SK-N-SH treated with all-trans-retinoic acid at 6 μM for 48 hours (cell line): ENCODE results near the gene SP110.

Source experiments
- ATAC-seq: fragments of 200-7000 bp; cut with Tn5 transposase; 3 replicates; pipeline ENCODE4 v1.9.1; 2020; ENCODE audit warnings: mild to moderate bottlenecking, moderate library complexity
- ARNTL ChIP-seq: fragments of 450-650 bp; formaldehyde crosslinking; IDR thresholded peaks from 2 replicates; pipeline ENCODE4 v1.5.0; 2020; ENCODE audit warnings: low read depth, mild to moderate bottlenecking, moderate library complexity, borderline replicate concordance
- BACH2 ChIP-seq: fragments of 250-450 bp; sonication (Bioruptor Pico); IDR thresholded peaks from 2 replicates; pipeline ENCODE4 v1.9.0; 2021; ENCODE audit warnings: mild to moderate bottlenecking, borderline replicate concordance
- CSDC2 ChIP-seq: fragments of 250-450 bp; sonication (Bioruptor Pico); IDR thresholded peaks from 2 replicates; pipeline ENCODE4 v1.5.0; 2020; ENCODE audit warnings: mild to moderate bottlenecking, moderate library complexity
- ESRRG ChIP-seq: fragments of 250-450 bp; sonication (Bioruptor Pico); IDR thresholded peaks from 2 replicates; pipeline ENCODE4 v1.6.1; 2021; ENCODE audit warnings: mild to moderate bottlenecking
- GLIS3 ChIP-seq: fragments of 250-450 bp; sonication (Bioruptor Pico); IDR thresholded peaks from 2 replicates; pipeline ENCODE4 v1.5.0; 2020; ENCODE audit warnings: mild to moderate bottlenecking, moderate library complexity
- ISL1 ChIP-seq: fragments of 250-450 bp; sonication (Bioruptor Pico); IDR thresholded peaks from 2 replicates; pipeline ENCODE4 v2.1.2; 2022; ENCODE audit warnings: mild to moderate bottlenecking, moderate library complexity
- OSR1 ChIP-seq: fragments of 250-450 bp; sonication (Bioruptor Pico); IDR thresholded peaks from 2 replicates; pipeline ENCODE4 v1.8.0; 2022; ENCODE audit warnings: moderate library complexity, mild to moderate bottlenecking, inconsistent platforms
- PPARA ChIP-seq: fragments of 250-450 bp; sonication (Bioruptor Pico); IDR thresholded peaks from 2 replicates; pipeline ENCODE4 v1.5.0; 2020; ENCODE audit warnings: mild to moderate bottlenecking, borderline replicate concordance
- SNAI2 ChIP-seq: fragments of 250-450 bp; sonication (Bioruptor Pico); IDR thresholded peaks from 2 replicates; pipeline ENCODE4 v1.5.0; 2020; ENCODE audit warnings: mild to moderate bottlenecking, moderate library complexity
- TCF4 ChIP-seq: fragments of 250-450 bp; sonication (Bioruptor Pico); IDR thresholded peaks from 2 replicates; pipeline ENCODE4 v1.8.0; 2021; ENCODE audit warnings: mild to moderate bottlenecking, moderate library complexity, borderline replicate concordance
- TOX ChIP-seq: fragments of 250-450 bp; sonication (Bioruptor Pico); IDR thresholded peaks from 2 replicates; pipeline ENCODE4 v1.8.0; 2021; ENCODE audit warnings: mild to moderate bottlenecking, moderate library complexity, borderline replicate concordance
- ZC3H10 ChIP-seq: fragments of 250-450 bp; sonication (Bioruptor Pico); IDR thresholded peaks from 2 replicates; pipeline ENCODE4 v1.5.1; 2021; ENCODE audit warnings: mild to moderate bottlenecking, moderate library complexity
- ZNF565 ChIP-seq: fragments of 450-650 bp; formaldehyde crosslinking; conservative IDR thresholded peaks from 2 replicates; pipeline ENCODE4 v1.5.0; 2020; ENCODE audit warnings: low read depth, mild to moderate bottlenecking, moderate library complexity
- ZNF70 ChIP-seq: fragments of 450-650 bp; formaldehyde crosslinking; IDR thresholded peaks from 2 replicates; pipeline ENCODE4 v1.5.0; 2020; ENCODE audit warnings: mild to moderate bottlenecking, moderate library complexity
- ZNF8 ChIP-seq: fragments of 450-650 bp; formaldehyde crosslinking; IDR thresholded peaks from 2 replicates; pipeline ENCODE4 v1.5.0; 2020; ENCODE audit warnings: mild to moderate bottlenecking, moderate library complexity
- TF ChIP-seq, protein P1 (sequence below): fragments of 250-450 bp; sonication (Bioruptor Pico); IDR thresholded peaks from 2 replicates; pipeline ENCODE4 v1.5.0; 2020; ENCODE audit warnings: mild to moderate bottlenecking, moderate library complexity
- TF ChIP-seq, protein P2 (sequence below): fragments of 250-450 bp; sonication (Bioruptor Pico); IDR thresholded peaks from 2 replicates; pipeline ENCODE4 v1.8.0; 2021; ENCODE audit warnings: low read depth, mild to moderate bottlenecking, moderate library complexity, borderline replicate concordance
- TF ChIP-seq, protein P3 (sequence below): fragments of 250-450 bp; sonication (Bioruptor Pico); IDR thresholded peaks from 2 replicates; pipeline ENCODE4 v1.5.1; 2021; ENCODE audit warnings: mild to moderate bottlenecking, moderate library complexity

The SP110 gene

DNA sequence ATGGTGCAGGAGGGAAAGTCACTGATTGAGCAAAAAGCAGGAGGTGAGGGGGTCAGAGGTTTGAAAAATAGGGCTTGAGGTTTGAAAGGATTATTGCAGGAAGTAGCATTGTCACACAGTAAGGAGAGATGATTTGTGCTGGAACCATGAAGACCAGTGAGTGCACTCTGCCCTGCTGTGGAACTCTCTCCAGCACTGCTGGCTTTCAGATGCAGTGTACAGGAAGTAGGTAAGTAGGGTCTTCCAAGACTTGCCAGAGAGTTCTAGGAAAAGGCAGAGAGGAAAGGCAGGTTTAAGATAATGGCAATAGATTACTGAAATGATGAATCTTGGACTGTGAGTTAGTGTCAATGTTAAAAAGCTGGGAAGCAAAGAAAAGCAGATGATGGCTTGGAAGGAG, 11.2 kb downstream of the SP110 start:
- TF ChIP-seq TOX = no peak
- TF ChIP-seq, protein P1, sequence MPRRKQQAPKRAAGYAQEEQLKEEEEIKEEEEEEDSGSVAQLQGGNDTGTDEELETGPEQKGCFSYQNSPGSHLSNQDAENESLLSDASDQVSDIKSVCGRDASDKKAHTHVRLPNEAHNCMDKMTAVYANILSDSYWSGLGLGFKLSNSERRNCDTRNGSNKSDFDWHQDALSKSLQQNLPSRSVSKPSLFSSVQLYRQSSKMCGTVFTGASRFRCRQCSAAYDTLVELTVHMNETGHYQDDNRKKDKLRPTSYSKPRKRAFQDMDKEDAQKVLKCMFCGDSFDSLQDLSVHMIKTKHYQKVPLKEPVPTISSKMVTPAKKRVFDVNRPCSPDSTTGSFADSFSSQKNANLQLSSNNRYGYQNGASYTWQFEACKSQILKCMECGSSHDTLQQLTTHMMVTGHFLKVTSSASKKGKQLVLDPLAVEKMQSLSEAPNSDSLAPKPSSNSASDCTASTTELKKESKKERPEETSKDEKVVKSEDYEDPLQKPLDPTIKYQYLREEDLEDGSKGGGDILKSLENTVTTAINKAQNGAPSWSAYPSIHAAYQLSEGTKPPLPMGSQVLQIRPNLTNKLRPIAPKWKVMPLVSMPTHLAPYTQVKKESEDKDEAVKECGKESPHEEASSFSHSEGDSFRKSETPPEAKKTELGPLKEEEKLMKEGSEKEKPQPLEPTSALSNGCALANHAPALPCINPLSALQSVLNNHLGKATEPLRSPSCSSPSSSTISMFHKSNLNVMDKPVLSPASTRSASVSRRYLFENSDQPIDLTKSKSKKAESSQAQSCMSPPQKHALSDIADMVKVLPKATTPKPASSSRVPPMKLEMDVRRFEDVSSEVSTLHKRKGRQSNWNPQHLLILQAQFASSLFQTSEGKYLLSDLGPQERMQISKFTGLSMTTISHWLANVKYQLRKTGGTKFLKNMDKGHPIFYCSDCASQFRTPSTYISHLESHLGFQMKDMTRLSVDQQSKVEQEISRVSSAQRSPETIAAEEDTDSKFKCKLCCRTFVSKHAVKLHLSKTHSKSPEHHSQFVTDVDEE = no peak
- TF ChIP-seq ZNF565 (CRISPR knock-in tag) = no peak
- TF ChIP-seq CSDC2 (CRISPR knock-in tag) = no peak
- TF ChIP-seq GLIS3 = no peak
- no peak for TF ChIP-seq ARNTL
- no peak for TF ChIP-seq ISL1 (CRISPR knock-in tag)
- TF ChIP-seq ZNF70 (CRISPR knock-in tag) = no peak
- no peak for TF ChIP-seq ESRRG (CRISPR knock-in tag)
- no peak for TF ChIP-seq BACH2 (CRISPR knock-in tag)
- no peak for TF ChIP-seq SNAI2 (CRISPR knock-in tag)
- no peak for TF ChIP-seq ZC3H10 (CRISPR knock-in tag)
- TF ChIP-seq, protein P2, sequence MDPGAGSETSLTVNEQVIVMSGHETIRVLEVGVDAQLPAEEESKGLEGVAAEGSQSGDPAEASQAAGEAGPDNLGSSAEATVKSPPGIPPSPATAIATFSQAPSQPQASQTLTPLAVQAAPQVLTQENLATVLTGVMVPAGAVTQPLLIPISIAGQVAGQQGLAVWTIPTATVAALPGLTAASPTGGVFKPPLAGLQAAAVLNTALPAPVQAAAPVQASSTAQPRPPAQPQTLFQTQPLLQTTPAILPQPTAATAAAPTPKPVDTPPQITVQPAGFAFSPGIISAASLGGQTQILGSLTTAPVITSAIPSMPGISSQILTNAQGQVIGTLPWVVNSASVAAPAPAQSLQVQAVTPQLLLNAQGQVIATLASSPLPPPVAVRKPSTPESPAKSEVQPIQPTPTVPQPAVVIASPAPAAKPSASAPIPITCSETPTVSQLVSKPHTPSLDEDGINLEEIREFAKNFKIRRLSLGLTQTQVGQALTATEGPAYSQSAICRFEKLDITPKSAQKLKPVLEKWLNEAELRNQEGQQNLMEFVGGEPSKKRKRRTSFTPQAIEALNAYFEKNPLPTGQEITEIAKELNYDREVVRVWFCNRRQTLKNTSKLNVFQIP = no peak
- TF ChIP-seq TCF4 (CRISPR knock-in tag) = no peak
- TF ChIP-seq, protein P3, sequence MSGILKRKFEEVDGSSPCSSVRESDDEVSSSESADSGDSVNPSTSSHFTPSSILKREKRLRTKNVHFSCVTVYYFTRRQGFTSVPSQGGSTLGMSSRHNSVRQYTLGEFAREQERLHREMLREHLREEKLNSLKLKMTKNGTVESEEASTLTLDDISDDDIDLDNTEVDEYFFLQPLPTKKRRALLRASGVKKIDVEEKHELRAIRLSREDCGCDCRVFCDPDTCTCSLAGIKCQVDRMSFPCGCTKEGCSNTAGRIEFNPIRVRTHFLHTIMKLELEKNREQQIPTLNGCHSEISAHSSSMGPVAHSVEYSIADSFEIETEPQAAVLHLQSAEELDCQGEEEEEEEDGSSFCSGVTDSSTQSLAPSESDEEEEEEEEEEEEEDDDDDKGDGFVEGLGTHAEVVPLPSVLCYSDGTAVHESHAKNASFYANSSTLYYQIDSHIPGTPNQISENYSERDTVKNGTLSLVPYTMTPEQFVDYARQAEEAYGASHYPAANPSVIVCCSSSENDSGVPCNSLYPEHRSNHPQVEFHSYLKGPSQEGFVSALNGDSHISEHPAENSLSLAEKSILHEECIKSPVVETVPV = no peak
- no peak for TF ChIP-seq ZNF8 (CRISPR knock-in tag)
- no peak for TF ChIP-seq PPARA (CRISPR knock-in tag)
- ATAC-seq = no peak

DNA sequence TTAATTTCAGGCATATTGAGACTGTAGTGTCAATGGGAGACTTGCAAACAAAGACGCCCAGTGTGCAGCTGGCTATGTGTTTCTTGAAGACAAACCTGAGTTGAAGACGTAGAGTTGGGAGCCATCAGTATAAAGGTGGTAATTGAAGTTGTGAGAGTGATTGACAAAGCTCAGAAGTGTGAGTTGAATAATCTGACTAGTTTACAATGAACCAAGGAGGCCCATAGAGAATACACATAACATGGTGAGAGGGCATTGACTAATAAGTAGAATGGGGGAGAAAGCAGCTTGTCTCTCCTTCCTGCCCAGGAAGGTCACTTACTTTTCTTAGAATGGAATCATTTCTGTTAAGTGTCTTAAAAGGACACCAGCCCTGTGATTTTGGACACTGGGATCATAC, 14.1 kb downstream of the SP110 start:
- TF ChIP-seq OSR1 (no peak), ARNTL (no peak), PPARA (CRISPR knock-in tag) (no peak), ZC3H10 (CRISPR knock-in tag) (no peak), ZNF8 (CRISPR knock-in tag) (no peak), TCF4 (CRISPR knock-in tag) (no peak)
- TF ChIP-seq, protein P2 = no peak
- TF ChIP-seq, protein P3 = no peak
- ATAC-seq = no peak

DNA sequence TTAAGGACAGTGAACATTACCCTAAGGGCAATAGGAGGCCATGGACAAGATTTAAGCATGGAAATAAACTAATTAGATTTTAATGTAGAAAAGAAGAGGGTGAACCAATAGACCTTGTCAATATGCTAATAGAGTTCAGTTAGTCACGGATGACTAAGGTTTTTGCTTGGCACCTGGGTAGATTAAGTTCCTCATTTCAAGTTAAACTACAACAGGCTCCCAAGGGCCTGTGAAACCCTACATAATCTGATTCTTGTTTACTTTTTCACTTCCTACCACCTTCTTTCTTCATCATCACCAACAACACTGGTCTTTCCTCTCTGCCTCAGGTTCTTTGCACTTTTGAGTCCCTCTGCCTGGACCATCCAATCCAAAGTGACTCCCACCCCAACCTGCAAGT, 14.8 kb downstream of the SP110 start:
- ATAC-seq = no peak
- TF ChIP-seq, protein P1 = no peak
